ENCODE data around the gene PTGR2.
"Not testable (repeated sequence)": the region's sequence is repeated elsewhere in the genome, so short reads cannot be mapped to it uniquely, and the experiment has no call there.

The PTGR2 gene

GRCh38 chr14:73851000-73851399 lies 631 bp upstream of the PTGR2 start:
- Mint-ChIP-seq H3K4me3 (peak overlapping the region; percentile 94 to 99), H3K9me3 (no peaks in the 10 kb centered on the region), H3K36me3 (peaks cover 5% of the 10 kb centered on the region in 2 donors), H3K27me3 (no peaks in the 10 kb centered on the region), H3K4me1 (peaks cover 9 to 20% of the 10 kb centered on the region in 2 donors), H3K27ac (peak overlapping the region; percentile 99)
- ATAC-seq (replicated peaks) (no peak), DNase-seq (no peak)

- H3K4me1 Mint-ChIP-seq = no peaks in the 10 kb centered on the region
- no peak overlapping the region for H3K27ac Mint-ChIP-seq
- no peaks in the 10 kb centered on the region for H3K27me3 Mint-ChIP-seq
- H3K9me3 Mint-ChIP-seq = no peaks in the 10 kb centered on the region
- ATAC-seq (replicated peaks) (no peak), DNase-seq (no peak)
- no peak overlapping the region for H3K4me3 Mint-ChIP-seq
- peaks cover 2 to 8% of the 10 kb centered on the region in 2 donors for H3K36me3 Mint-ChIP-seq
These were observed 7.5 kb downstream of the PTGR2 start for GRCh38 chr14:73859145-73859544.

DNA sequence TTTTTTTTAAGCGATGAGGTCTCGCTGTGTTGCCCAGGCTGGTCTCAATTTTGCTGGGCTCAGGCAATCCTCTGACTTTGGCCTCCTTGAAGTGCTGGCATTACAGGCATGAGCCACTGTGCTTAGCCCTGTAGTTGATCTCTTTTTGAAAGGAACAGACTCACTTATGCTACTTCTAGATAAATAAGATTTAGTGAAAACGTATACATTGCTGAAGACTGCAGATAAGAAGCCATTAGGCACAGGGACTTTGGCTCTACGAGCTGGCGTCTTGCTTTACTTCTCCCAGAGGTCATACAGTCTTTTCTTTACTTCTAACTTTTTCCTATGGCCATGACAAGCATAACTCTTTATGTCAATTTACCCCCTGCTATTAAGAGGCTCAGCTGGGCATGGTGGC lies 9.4 kb downstream of the PTGR2 start:
- no peaks in the 10 kb centered on the region for H3K4me1 Mint-ChIP-seq
- no peak for DNase-seq
- H3K36me3 Mint-ChIP-seq = peaks cover 8 to 18% of the 10 kb centered on the region in 2 donors
- no peaks in the 10 kb centered on the region for H3K27me3 Mint-ChIP-seq
- ATAC-seq (replicated peaks) = no peak
- no peak overlapping the region for H3K4me3 Mint-ChIP-seq
- no peak overlapping the region for H3K27ac Mint-ChIP-seq
- H3K9me3 Mint-ChIP-seq = no peaks in the 10 kb centered on the region

- H3K36me3 Mint-ChIP-seq = peaks cover 8 to 21% of the 10 kb centered on the region in 2 donors
- DNase-seq (no peak), ATAC-seq (replicated peaks) (no peak)
- no peak overlapping the region for H3K27ac Mint-ChIP-seq
- no peak overlapping the region for H3K4me3 Mint-ChIP-seq
- H3K27me3 Mint-ChIP-seq = no peaks in the 10 kb centered on the region
- no peaks in the 10 kb centered on the region for H3K9me3 Mint-ChIP-seq
- H3K4me1 Mint-ChIP-seq = no peaks in the 10 kb centered on the region
These were observed 10.8 kb downstream of the PTGR2 start for GRCh38 chr14:73862480-73862879.

GRCh38 chr14:73863209-73863608 lies 11.6 kb downstream of the PTGR2 start:
- no peaks in the 10 kb centered on the region for H3K27me3 Mint-ChIP-seq
- no peaks in the 10 kb centered on the region for H3K9me3 Mint-ChIP-seq
- H3K36me3 Mint-ChIP-seq = peaks cover 8 to 21% of the 10 kb centered on the region in 2 donors
- no peaks in the 10 kb centered on the region for H3K4me1 Mint-ChIP-seq
- H3K27ac Mint-ChIP-seq = no peak overlapping the region
- H3K4me3 Mint-ChIP-seq = no peak overlapping the region
- ATAC-seq (replicated peaks) (no peak), DNase-seq (no peak)

DNA sequence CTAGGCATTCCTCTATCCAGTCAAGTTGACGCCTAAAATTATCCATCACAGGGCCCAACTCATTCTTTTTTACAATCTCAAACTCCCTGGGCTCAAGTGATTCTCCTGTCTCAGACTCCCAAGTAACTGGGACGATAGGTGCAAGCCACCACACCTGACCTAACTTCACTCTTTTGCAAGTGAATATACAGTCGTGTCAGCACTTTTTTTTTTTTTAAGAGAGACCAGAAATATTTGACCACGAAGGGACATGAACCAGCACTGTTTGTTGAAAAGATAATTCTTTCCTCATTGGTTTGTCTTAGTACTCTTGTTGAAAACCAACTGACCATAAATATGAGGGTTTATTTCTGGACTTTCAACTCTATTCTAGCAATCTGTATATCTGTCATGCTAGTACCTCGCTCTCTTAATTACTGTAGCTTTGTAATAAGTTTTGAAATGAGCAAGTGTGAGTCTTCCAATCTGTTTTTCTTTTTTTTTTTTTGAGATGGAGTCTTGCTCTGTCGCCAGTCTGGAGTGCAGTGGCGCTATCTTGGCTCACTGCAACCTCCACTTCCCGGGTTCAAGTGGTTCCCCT lies 14.0 kb downstream of the PTGR2 start:
- no peak overlapping the region for H3K27ac Mint-ChIP-seq
- no peaks in the 10 kb centered on the region for H3K27me3 Mint-ChIP-seq
- no peak overlapping the region for H3K4me3 Mint-ChIP-seq
- no peaks in the 10 kb centered on the region for H3K9me3 Mint-ChIP-seq
- DNase-seq = no peak
- ATAC-seq (replicated peaks) = no peak
- H3K36me3 Mint-ChIP-seq = peaks cover 8 to 21% of the 10 kb centered on the region in 2 donors
- no peaks in the 10 kb centered on the region for H3K4me1 Mint-ChIP-seq

GRCh38 chr14:73869754-73870153 lies 18.1 kb downstream of the PTGR2 start:
- H3K4me3 Mint-ChIP-seq; ATAC-seq (replicated peaks); H3K4me1 Mint-ChIP-seq; DNase-seq; H3K27ac Mint-ChIP-seq; H3K36me3 Mint-ChIP-seq; H3K9me3 Mint-ChIP-seq; H3K27me3 Mint-ChIP-seq: not testable (repeated sequence)

GRCh38 chr14:73870525-73871235 lies 19.0 kb downstream of the PTGR2 start:
- H3K27ac Mint-ChIP-seq = no peak overlapping the region
- no peaks in the 10 kb centered on the region for H3K27me3 Mint-ChIP-seq
- ATAC-seq (replicated peaks) (no peak), DNase-seq (no peak)
- H3K36me3 Mint-ChIP-seq = peaks cover 3 to 6% of the 10 kb centered on the region in 2 donors
- no peaks in the 10 kb centered on the region for H3K9me3 Mint-ChIP-seq
- peaks cover 0 to 2% of the 10 kb centered on the region in 2 donors for H3K4me1 Mint-ChIP-seq
- no peak overlapping the region for H3K4me3 Mint-ChIP-seq

- Mint-ChIP-seq H3K27me3 (no peaks in the 10 kb centered on the region), H3K36me3 (peaks cover 3% of the 10 kb centered on the region in 2 donors), H3K4me1 (peaks cover 0 to 2% of the 10 kb centered on the region in 2 donors), H3K4me3 (no peak overlapping the region), H3K9me3 (no peaks in the 10 kb centered on the region), H3K27ac (no peak overlapping the region)
- DNase-seq (no peak), ATAC-seq (replicated peaks) (no peak)
These were observed 22.0 kb downstream of the PTGR2 start for GRCh38 chr14:73873660-73874059.

GRCh38 chr14:73877790-73878189 lies 26.2 kb downstream of the PTGR2 start:
- Mint-ChIP-seq H3K36me3 (peaks cover 3% of the 10 kb centered on the region in 2 donors), H3K4me3 (no peak overlapping the region), H3K27me3 (no peaks in the 10 kb centered on the region), H3K27ac (no peak overlapping the region), H3K4me1 (no peaks in the 10 kb centered on the region), H3K9me3 (no peaks in the 10 kb centered on the region)
- DNase-seq (no peak), ATAC-seq (replicated peaks) (no peak)

- H3K4me1 Mint-ChIP-seq = no peaks in the 10 kb centered on the region
- no peak overlapping the region for H3K27ac Mint-ChIP-seq
- H3K27me3 Mint-ChIP-seq = no peaks in the 10 kb centered on the region
- H3K9me3 Mint-ChIP-seq = no peaks in the 10 kb centered on the region
- DNase-seq = no peak
- H3K36me3 Mint-ChIP-seq = peaks cover 3 to 5% of the 10 kb centered on the region in 2 donors
- H3K4me3 Mint-ChIP-seq = no peak overlapping the region
- ATAC-seq (replicated peaks) = no peak
These were observed 26.8 kb downstream of the PTGR2 start for GRCh38 chr14:73878436-73878835.

DNA sequence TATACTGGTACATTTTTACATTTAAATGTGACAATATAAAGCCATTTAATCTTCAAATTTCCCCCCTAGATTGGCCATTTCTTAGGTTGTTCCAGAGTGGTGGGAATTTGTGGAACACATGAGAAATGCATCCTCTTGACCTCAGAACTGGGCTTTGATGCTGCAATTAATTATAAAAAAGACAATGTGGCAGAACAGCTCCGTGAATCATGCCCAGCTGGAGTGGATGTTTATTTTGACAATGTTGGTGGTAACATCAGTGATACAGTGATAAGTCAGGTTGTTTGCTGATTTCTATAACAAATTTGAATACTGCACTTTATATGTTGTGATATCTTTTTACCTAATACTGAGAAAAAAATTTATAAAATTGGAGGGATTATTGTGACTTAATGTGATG lies 27.4 kb downstream of the PTGR2 start:
- ATAC-seq (replicated peaks) (no peak), DNase-seq (no peak)
- no peak overlapping the region for H3K4me3 Mint-ChIP-seq
- H3K4me1 Mint-ChIP-seq = no peaks in the 10 kb centered on the region
- H3K9me3 Mint-ChIP-seq = no peaks in the 10 kb centered on the region
- no peaks in the 10 kb centered on the region for H3K27me3 Mint-ChIP-seq
- no peak overlapping the region for H3K27ac Mint-ChIP-seq
- H3K36me3 Mint-ChIP-seq = peaks cover 3 to 5% of the 10 kb centered on the region in 2 donors

- H3K27me3 Mint-ChIP-seq = no peaks in the 10 kb centered on the region
- peaks cover 22 to 43% of the 10 kb centered on the region in 2 donors for H3K4me1 Mint-ChIP-seq
- no peak for ATAC-seq (replicated peaks)
- H3K9me3 Mint-ChIP-seq = no peaks in the 10 kb centered on the region
- no peak for DNase-seq
- peak overlapping the region; percentile 38 to 69 for H3K4me3 Mint-ChIP-seq
- peaks cover 8 to 24% of the 10 kb centered on the region in 2 donors for H3K36me3 Mint-ChIP-seq
- H3K27ac Mint-ChIP-seq = peak overlapping the region; percentile 77
These were observed 33.0 kb downstream of the PTGR2 start for GRCh38 chr14:73884438-73885190.

- Mint-ChIP-seq H3K36me3 (peaks cover 8 to 24% of the 10 kb centered on the region in 2 donors), H3K9me3 (no peaks in the 10 kb centered on the region), H3K4me3 (peak within 1 kb of the TSS; percentile 89 to 91), H3K27me3 (no peaks in the 10 kb centered on the region), H3K4me1 (peaks cover 22 to 50% of the 10 kb centered on the region in 2 donors), H3K27ac (peak within 1 kb of the TSS; percentile 99)
- ATAC-seq (replicated peaks) (peak; percentile 99), DNase-seq (peak; percentile 94)
These were observed 35.1 kb downstream of the PTGR2 start, which contains the start of gene ZNF410 for GRCh38 chr14:73886449-73887317. Gene ZNF410 (plus strand): TSS chr14:73886859. CDS start chr14:73892176, 5,317 bp downstream.
